NT2/D1 (cell line): ENCODE results near the gene OR8G1.

Experiments used
- SUZ12 ChIP-seq: IDR thresholded peaks from 2 replicates; pipeline ENCODE4 v1.6.1; 2011; ENCODE audit not compliant: insufficient read length, insufficient read depth; ENCODE audit errors: extremely low read depth
- YY1 ChIP-seq: IDR thresholded peaks from 2 replicates; pipeline ENCODE4 v1.6.1; 2011; ENCODE audit not compliant: insufficient read length, insufficient read depth
- ZNF274 ChIP-seq: IDR thresholded peaks from 2 replicates; pipeline ENCODE4 v1.6.1; 2011; ENCODE audit warnings: mild to moderate bottlenecking, low read depth, low read length

DNA sequence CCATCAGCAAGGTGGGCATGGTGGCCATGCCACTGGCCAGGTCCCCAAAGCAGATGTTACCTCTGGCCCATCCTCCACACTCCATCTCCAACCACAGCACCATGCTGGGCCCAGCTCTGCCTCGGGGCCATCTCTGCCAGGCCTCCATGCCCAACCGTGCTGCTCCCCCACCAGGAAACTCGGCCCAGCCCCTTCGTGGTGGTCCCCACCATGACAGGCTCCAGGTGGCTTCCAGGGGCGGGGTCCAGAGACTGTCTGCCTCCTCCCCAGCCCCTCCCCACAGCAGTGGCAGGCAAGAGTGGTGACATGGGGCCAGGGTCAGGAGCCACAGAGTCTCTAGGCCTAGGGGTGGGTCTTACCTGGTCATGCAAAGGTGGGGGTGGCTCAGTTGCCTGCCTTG is 30.5 kb upstream of the OR8G1 start:
- TF ChIP-seq YY1 (no peak), ZNF274 (no peak), SUZ12 (no peak)
